NCI-H774 (cell line): ENCODE results near the gene NOSIP.

Experiments used
- DNase-seq: peaks from one replicate; lab custom pipeline; 2025; lab: John Stamatoyannopoulos, UW

Gene NOSIP

GRCh38 chr19:49546825-49547565, 33.4 kb downstream of the NOSIP start:
- peak; percentile 76 for DNase-seq

GRCh38 chr19:49544154-49544553, 36.2 kb downstream of the NOSIP start:
- DNase-seq, result no peak

- DNase-seq, result no peak
Measured at GRCh38 chr19:49543032-49543431, 37.3 kb downstream of the NOSIP start.

- DNase-seq, result no peak
Measured at GRCh38 chr19:49542446-49542845, 37.9 kb downstream of the NOSIP start.

- no peak for DNase-seq
Measured at GRCh38 chr19:49541914-49542313, 38.4 kb downstream of the NOSIP start.

- DNase-seq, result no peak
Measured at GRCh38 chr19:49539192-49539952, 41.0 kb downstream of the NOSIP start.

GRCh38 chr19:49538643-49539042, 41.7 kb downstream of the NOSIP start:
- no peak for DNase-seq

- no peak for DNase-seq
Measured at GRCh38 chr19:49536921-49537462, 43.4 kb downstream of the NOSIP start.

- DNase-seq, result no peak
Measured at GRCh38 chr19:49534632-49535385, 45.5 kb downstream of the NOSIP start.

- DNase-seq, result peak; percentile 47
Measured at GRCh38 chr19:49533551-49534488, 46.5 kb downstream of the NOSIP start.

- no peak for DNase-seq
Measured at GRCh38 chr19:49530708-49531107, 49.6 kb downstream of the NOSIP start.

- no peak for DNase-seq
Measured at GRCh38 chr19:49528211-49528771, 52.1 kb downstream of the NOSIP start.

- DNase-seq, result no peak
Measured at GRCh38 chr19:49524812-49525455, 55.4 kb downstream of the NOSIP start.

- no peak for DNase-seq
Measured at GRCh38 chr19:49520705-49521319, 59.5 kb downstream of the NOSIP start.

GRCh38 chr19:49518033-49518432, 62.3 kb downstream of the NOSIP start:
- no peak for DNase-seq

GRCh38 chr19:49515767-49516166, 64.6 kb downstream of the NOSIP start:
- no peak for DNase-seq

GRCh38 chr19:49514151-49514550, 66.2 kb downstream of the NOSIP start:
- no peak for DNase-seq

GRCh38 chr19:49513746-49514118, 66.6 kb downstream of the NOSIP start:
- DNase-seq, result no peak

- DNase-seq, result peak; percentile 7
Measured at GRCh38 chr19:49512970-49513745, 67.2 kb downstream of the NOSIP start.
